Coronary artery (tissue), 2 donors: ENCODE data around the gene BAIAP2L2.

ENCODE experiments used
- DNase-seq: peaks from one replicate; pipeline ENCODE4 v3.0.0-alpha.2; 2017; ENCODE audit warnings: low spot score
- H3K27ac ChIP-seq, 2 donors: fragments of 200-600 bp; sonication (generic); one replicate each; pipeline ENCODE4 v1.5.1; 2016 to 2019
- H3K4me3 ChIP-seq: fragments of 200-600 bp; sonication (generic); 2 replicates; pipeline ENCODE4 v1.5.1; 2016; ENCODE audit warnings: mild to moderate bottlenecking, moderate library complexity
- TF ChIP-seq, protein P1 (sequence below): fragments of 200-600 bp; sonication (generic); IDR thresholded peaks from one replicate; pipeline ENCODE4 v1.5.1; 2019; ENCODE audit warnings: antibody characterized with exemption

BAIAP2L2 gene

DNA sequence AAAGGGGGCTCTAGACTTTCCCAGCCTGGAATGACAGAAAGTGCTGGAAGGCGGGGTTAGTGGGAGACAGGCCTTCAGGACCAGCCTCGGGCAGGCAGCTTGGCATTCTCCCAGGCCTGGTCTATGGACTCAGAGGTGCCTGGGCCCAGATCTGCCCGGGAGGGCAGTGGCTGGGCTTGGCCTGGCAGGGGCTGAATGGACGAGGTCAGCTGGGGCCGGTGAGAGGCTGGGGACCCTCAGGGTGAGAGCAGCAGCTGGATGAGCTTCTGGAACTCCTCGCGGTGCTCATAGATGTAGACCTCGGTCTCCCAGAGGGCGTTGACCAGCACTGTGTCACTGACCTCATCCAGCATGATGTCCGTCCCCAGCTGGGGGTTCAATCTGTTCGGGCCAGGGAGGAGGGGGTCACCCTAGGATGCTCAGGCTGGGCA is 1.5 kb upstream of the BAIAP2L2 start:
- DNase-seq, result no peak
- TF ChIP-seq, protein P1, sequence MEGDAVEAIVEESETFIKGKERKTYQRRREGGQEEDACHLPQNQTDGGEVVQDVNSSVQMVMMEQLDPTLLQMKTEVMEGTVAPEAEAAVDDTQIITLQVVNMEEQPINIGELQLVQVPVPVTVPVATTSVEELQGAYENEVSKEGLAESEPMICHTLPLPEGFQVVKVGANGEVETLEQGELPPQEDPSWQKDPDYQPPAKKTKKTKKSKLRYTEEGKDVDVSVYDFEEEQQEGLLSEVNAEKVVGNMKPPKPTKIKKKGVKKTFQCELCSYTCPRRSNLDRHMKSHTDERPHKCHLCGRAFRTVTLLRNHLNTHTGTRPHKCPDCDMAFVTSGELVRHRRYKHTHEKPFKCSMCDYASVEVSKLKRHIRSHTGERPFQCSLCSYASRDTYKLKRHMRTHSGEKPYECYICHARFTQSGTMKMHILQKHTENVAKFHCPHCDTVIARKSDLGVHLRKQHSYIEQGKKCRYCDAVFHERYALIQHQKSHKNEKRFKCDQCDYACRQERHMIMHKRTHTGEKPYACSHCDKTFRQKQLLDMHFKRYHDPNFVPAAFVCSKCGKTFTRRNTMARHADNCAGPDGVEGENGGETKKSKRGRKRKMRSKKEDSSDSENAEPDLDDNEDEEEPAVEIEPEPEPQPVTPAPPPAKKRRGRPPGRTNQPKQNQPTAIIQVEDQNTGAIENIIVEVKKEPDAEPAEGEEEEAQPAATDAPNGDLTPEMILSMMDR, result no peak
- no peak overlapping the region for H3K4me3 ChIP-seq
- no peak overlapping the region for H3K27ac ChIP-seq

DNA sequence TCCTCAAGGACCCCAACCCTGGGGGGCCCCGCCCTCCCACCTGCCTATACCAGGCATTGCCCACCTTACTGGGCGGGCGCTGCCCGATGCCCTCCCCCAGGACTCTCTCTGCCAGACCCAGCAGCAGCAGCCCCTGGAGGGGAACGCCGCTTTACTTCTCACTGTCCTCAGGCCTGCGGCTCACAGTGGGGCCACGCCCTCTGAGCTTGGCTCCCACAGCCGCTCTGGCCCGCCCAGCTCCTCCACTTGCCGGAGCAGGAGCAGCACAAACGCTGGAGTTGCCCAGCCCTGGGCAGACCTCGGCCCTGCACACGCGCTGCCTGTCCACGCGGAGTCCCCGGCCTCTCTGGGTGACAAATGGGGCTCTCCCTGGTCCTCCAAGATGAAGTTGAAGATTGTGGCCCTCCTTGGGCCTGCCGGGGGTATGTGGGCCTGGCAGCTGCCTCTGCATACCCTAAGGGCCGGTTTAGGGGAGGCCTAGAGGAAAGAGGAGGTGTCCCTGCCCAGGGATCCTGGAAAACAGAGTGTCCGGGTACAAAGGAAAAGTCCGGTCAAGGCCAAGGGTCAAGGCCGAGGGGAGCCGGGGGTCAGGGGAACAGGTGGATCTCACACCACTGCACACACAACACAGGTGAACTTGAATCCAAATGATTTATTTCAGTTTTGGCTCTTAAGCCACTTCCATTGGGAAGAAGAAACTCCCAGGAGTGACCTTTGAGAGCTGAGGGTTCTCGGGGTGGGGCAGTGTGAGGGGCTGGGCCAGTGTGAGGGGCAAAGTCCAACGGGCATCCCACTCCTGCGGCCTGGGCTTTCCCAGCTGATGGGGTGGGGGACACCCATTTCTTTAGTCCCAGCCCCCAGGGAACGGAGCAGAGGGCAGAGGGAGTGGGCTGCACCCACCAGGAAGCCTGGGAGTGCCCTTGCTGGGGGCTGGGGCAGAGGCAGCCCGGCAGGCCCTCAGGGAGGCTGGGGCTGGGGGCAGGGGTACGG is 674 bp upstream of the BAIAP2L2 start:
- DNase-seq, result no peak
- Histone ChIP-seq H3K27ac (no peak overlapping the region), H3K4me3 (no peak overlapping the region)
- TF ChIP-seq, protein P1, result no peak

DNA sequence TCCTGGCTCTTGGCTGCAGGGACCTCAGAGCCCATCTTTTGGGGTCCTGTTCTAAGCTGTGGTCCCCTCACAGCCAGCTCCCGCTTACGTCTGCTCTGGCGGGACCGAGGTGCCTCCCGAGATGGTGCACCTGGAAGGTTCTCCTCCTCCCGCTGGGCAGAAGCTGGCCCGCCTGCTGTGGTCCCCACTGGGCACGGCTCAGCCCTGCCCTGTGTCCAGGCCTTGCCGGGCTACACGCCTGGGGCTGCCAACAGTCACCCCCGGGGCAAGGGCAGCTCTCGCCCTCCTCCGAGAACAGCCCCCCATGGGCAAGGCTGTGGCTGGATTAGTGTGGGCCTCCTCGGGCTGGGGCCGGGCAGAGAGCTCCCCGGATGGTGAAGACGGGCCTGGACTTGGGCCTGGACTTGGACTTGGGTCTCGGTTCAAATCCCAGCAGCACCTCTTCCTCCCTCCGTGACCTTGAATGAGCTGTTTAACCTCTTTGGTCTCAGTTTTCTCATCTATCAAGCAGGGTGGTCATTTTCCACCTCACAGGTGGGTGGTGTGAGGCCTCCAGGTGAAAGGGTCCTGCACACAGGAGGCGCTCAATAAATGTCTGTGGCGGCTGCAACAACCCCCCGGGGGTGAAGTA is 998 bp downstream of the BAIAP2L2 start:
- DNase-seq, result no peak
- Histone ChIP-seq H3K4me3 (no peak overlapping the region), H3K27ac (no peak overlapping the region)
- TF ChIP-seq, protein P1, result no peak

DNA sequence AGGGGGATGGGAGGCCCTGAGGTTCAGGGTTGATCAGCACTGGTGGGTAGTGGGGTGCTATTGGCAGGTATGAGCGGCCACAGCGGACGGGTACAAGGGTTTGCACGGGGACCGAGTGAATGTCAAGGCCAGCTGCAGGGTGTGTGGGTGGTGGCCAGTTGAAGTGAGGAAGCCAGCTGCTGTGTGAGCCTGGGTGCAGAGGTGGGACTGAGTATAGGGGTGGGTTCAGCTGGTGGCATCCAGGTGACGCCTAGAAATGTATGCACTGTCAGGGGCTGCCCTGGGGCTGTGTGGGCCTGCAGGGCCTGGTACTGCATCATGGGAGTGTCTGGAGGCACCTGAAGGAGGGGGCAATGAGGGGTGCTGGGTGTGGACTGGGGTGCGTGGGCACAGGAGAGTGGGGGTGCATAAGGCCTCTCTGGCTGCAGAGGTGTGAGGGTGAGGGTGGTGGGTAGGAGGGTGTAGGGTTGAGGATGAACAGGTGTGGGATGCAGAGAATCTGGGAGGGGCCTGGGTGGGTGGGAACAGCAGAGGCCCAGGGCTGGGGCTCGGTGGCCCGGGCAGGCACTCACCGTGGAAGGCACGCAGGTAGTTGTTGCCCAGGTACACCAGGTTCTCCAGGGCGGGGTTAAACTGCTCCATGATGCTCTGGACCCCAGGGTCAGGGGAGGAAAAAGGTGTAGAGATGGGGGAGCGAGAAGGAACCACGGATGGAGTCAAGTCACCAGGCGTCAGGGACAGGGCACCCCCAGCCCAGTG is 1.7 kb downstream of the BAIAP2L2 start:
- no peak for DNase-seq
- Histone ChIP-seq H3K4me3 (no peak overlapping the region), H3K27ac (no peak overlapping the region)
- TF ChIP-seq, protein P1, result no peak

DNA sequence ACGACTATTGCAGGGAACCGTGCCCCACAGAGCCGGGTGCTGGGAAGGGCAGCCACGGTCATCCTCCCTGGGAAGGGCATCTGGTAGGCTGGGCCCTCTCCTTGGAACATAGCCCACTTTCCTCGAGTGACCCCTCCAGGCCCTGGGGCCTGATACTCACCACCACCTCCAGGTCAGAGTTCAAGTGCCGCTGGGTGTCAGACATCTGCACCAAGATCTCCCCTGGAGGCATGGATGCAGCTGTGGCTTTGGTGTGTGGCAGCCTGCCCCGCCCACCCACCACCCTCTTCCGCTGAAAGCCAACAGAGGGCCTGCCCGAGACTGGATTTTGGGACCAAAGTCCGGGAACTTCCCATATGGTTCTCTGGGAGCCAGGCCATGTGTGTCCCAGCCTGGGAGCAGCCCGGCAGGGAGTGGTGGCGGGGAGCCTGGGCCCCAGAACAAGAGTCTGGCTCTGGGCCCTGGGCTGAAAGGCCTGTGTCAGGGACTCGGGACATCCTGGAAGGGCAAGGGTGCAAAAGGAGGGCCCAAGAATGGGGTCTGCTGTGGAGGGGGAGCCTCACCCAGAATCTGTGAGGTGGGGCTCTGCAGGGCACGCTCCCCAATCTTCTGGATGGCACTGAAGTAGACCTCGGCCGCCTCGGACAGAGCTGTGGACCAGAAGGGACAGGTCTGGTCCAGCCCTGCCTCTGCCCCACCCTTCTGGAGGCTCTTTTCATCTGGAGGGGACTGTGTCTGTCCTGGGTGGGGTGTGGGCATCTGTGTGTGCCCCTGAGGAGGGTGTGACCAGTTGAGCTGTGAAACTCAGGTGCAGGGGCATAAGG is 2.6 kb downstream of the BAIAP2L2 start:
- H3K27ac ChIP-seq, result no peak overlapping the region
- no peak overlapping the region for H3K4me3 ChIP-seq
- no peak for DNase-seq
- TF ChIP-seq, protein P1, result no peak

DNA sequence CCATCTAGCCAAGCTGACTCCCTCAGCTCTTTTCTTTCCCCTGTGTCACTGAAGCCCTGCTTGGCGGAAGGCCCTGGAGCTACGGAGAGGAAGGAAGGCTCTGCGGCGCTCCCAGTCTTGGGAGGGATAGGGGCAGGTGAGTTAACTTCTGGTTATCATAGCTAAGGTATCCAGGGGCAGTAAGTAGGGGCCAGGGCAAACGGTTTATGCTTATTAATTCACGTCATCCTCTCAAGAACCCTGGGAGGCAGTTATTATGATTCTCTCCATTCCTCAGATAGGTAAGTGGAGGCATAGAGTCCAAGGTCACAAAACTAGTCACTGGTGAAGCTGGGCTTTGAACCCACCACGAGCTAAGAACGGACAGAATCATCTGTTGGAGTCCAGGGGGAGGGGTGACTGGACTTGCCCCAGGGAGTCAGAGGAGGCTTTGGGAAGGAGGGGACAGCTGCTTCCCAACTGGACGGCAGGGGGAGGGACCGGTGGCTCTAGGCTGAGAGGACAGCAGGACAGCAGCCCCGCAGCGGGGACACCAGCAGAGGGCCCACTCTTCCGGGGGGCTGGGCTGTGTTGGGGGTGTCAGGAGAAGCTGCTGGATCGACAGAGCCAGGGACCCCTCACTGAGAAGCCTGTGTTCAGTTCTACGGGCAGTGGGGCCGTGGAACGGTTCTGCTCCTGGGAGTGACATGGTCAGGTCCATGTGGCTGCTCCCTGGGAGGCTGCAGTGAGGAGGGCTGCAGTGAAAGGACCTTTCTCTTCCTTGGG is 3.5 kb downstream of the BAIAP2L2 start:
- DNase-seq, result no peak
- TF ChIP-seq, protein P1, result no peak
- no peak overlapping the region for H3K4me3 ChIP-seq
- no peak overlapping the region for H3K27ac ChIP-seq
